Fibroblast of pulmonary artery (primary cell): Measurements from ENCODE around the gene TRAP1.
"Not testable (repeated sequence)": the region's sequence is repeated elsewhere in the genome, so short reads cannot be mapped to it uniquely, and the experiment has no call there.

Experiments
- DNase-seq: peaks from one replicate; pipeline ENCODE4 v3.0.0-alpha.2; 2010; ENCODE audit warnings: low read depth
- H3K4me3 ChIP-seq: replicated peaks from 2 replicates; pipeline ENCODE4 v1.5.1; 2011; ENCODE audit warnings: low read depth, mild to moderate bottlenecking, control low read depth, low read length, moderate library complexity
- CTCF ChIP-seq: IDR thresholded peaks from 2 replicates; pipeline ENCODE4 v1.5.1; 2011; ENCODE audit warnings: mild to moderate bottlenecking, control low read depth, low read length, inconsistent platforms; ENCODE audit errors: missing control alignments

Gene TRAP1

GRCh38 chr16:3659251-3659650 is 58.1 kb downstream of the TRAP1 start:
- no peak for TF ChIP-seq CTCF
- DNase-seq: peak; percentile 21
- no peak overlapping the region for H3K4me3 ChIP-seq

GRCh38 chr16:3656491-3657468 is 60.5 kb downstream of the TRAP1 start:
- H3K4me3 ChIP-seq: no peak overlapping the region
- DNase-seq: no peak
- no peak for TF ChIP-seq CTCF

- DNase-seq, H3K4me3 ChIP-seq: not testable (repeated sequence)
Measured at GRCh38 chr16:3656160-3656490, 61.2 kb downstream of the TRAP1 start.

- no peak for DNase-seq
- no peak for TF ChIP-seq CTCF
- H3K4me3 ChIP-seq: no peak overlapping the region
Measured at GRCh38 chr16:3655396-3656159, 61.7 kb downstream of the TRAP1 start.

- H3K4me3 ChIP-seq: no peak overlapping the region
- TF ChIP-seq CTCF: no peak
- no peak for DNase-seq
Measured at GRCh38 chr16:3655030-3655395, 62.3 kb downstream of the TRAP1 start.

- peak; percentile 71 for TF ChIP-seq CTCF
- H3K4me3 ChIP-seq: no peak within 1 kb of the TSS
- peak; percentile 67 for DNase-seq
Measured at GRCh38 chr16:3654249-3654991, 62.9 kb downstream of the TRAP1 start, which contains the start of gene DNASE1. TSS of gene DNASE1 (plus strand) at chr16:3654691. CDS start at chr16:3655374, 683 bp downstream.
